OCI-LY3 (cell line): ENCODE measurements around the gene PKP4.

Source experiments
- H2AFZ ChIP-seq: fragments of 200-600, 300-600 bp; shearing (Covaris generic); 2 replicates; pipeline ENCODE4 v1.6.0; 2014; ENCODE audit warnings: antibody characterized with exemption, low read depth, low read length
- H3K27ac ChIP-seq: fragments of 200-600, 300-600 bp; sonication (generic); 2 replicates; pipeline ENCODE4 v1.5.1; 2014; ENCODE audit warnings: mild to moderate bottlenecking, low read length, moderate library complexity, mixed read lengths
- H3K27me3 ChIP-seq: fragments of 200-600, 300-600 bp; sonication (generic); 2 replicates; pipeline ENCODE4 v1.6.1; 2014; ENCODE audit warnings: low read depth, low read length, mixed read lengths
- H3K36me3 ChIP-seq: fragments of 200-600, 300-600 bp; sonication (generic); replicated peaks from 2 replicates; pipeline ENCODE3; 2014; ENCODE audit warnings: low read depth, low read length, mixed read lengths
- H3K4me1 ChIP-seq: fragments of 300-600, 200-600 bp; sonication (generic); 2 replicates; pipeline ENCODE4 v1.6.1; 2014; ENCODE audit warnings: low read length, mixed read lengths
- H3K4me2 ChIP-seq: fragments of 200-600, 300-600 bp; sonication (generic); 2 replicates; pipeline ENCODE4 v1.6.1; 2014; ENCODE audit warnings: low read length, mixed read lengths
- H3K4me3 ChIP-seq: fragments of 300-600, 200-600 bp; sonication (generic); 2 replicates; pipeline ENCODE4 v1.5.1; 2014; ENCODE audit warnings: antibody characterized with exemption, mild to moderate bottlenecking, low read length, moderate library complexity
- H3K79me2 ChIP-seq: fragments of 300-600, 200-600 bp; shearing (Covaris generic); 2 replicates; pipeline ENCODE4 v1.6.1; 2014; ENCODE audit warnings: mild to moderate bottlenecking, low read length, mixed read lengths
- H3K9ac ChIP-seq: fragments of 300-600, 200-600 bp; shearing (Covaris generic); 2 replicates; pipeline ENCODE4 v1.6.0; 2014; ENCODE audit warnings: mild to moderate bottlenecking, low read length, moderate library complexity
- H3K9me3 ChIP-seq: fragments of 200-600, 300-600 bp; shearing (Covaris generic); 2 replicates; pipeline ENCODE4 v1.6.1; 2014; ENCODE audit warnings: low read length, mixed read lengths; ENCODE audit not compliant: insufficient read depth
- H4K20me1 ChIP-seq: fragments of 200-600, 300-600 bp; sonication (generic); 2 replicates; pipeline ENCODE4 v1.6.1; 2016; ENCODE audit warnings: low read length, mixed read lengths; ENCODE audit not compliant: insufficient read depth
- CTCF ChIP-seq: fragments of 200-600, 300-600 bp; sonication (generic); IDR thresholded peaks from 2 replicates; pipeline ENCODE4 v1.5.1; 2014; ENCODE audit warnings: antibody characterized with exemption, low read length, low read depth
- EZH2phosphoT487 ChIP-seq: fragments of 200-600 bp; shearing (Covaris generic); IDR thresholded peaks from 2 replicates; pipeline ENCODE4 v1.6.1; 2018; ENCODE audit warnings: antibody characterized with exemption, mixed run types, low read depth

PKP4 gene

GRCh38 chr2:158501301-158501700, 44.5 kb downstream of the PKP4 start:
- peaks cover 9% of the 10 kb centered on the region for H3K79me2 ChIP-seq
- no peak overlapping the region for H3K4me2 ChIP-seq
- peaks cover 8% of the 10 kb centered on the region for H4K20me1 ChIP-seq
- no peaks in the 10 kb centered on the region for H3K36me3 ChIP-seq
- H3K9ac ChIP-seq = no peak overlapping the region
- H3K27ac ChIP-seq = no peak overlapping the region
- H3K9me3 ChIP-seq = no peaks in the 10 kb centered on the region
- H3K27me3 ChIP-seq = no peaks in the 10 kb centered on the region
- no peak overlapping the region for H2AFZ ChIP-seq
- H3K4me1 ChIP-seq = no peaks in the 10 kb centered on the region
- H3K4me3 ChIP-seq = no peak overlapping the region
- TF ChIP-seq CTCF (no peak), EZH2phosphoT487 (no peak)

DNA sequence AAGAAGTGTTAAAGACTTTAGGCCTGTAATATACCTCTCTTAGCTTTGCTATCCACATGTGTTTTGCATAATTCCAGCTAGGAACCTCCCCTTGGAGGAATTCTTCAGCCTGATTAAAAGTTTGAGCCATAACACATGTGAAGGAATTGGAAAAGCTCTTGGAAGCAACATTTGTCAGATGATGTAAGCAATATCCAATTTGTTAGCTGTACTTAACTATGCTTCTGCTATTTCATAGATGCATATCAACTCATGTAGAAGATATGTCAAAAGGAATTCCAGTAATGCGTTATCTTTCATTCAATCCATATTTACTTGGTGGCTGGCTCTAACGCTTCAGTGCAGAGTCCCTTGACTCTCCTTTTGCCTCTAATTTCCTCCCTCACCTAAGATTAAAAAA, 46.2 kb downstream of the PKP4 start:
- Histone ChIP-seq H3K27me3 (no peaks in the 10 kb centered on the region), H3K79me2 (peaks cover 21% of the 10 kb centered on the region), H3K9me3 (no peaks in the 10 kb centered on the region), H3K4me1 (peaks cover 13% of the 10 kb centered on the region), H3K27ac (no peak overlapping the region), H3K4me3 (no peak overlapping the region), H4K20me1 (peaks cover 5% of the 10 kb centered on the region; the same call in 1 of the 2 replicates), H3K36me3 (no peaks in the 10 kb centered on the region), H3K9ac (no peak overlapping the region), H3K4me2 (no peak overlapping the region), H2AFZ (no peak overlapping the region)
- no peak for TF ChIP-seq CTCF
- TF ChIP-seq EZH2phosphoT487 = no peak

- TF ChIP-seq EZH2phosphoT487 (no peak), CTCF (no peak)
- Histone ChIP-seq H3K9me3 (no peaks in the 10 kb centered on the region), H3K9ac (no peak overlapping the region), H4K20me1 (peaks cover 5% of the 10 kb centered on the region; the same call in 1 of the 2 replicates), H3K4me1 (peaks cover 13% of the 10 kb centered on the region), H3K4me2 (no peak overlapping the region), H3K27me3 (no peaks in the 10 kb centered on the region), H3K4me3 (no peak overlapping the region), H3K79me2 (peaks cover 21% of the 10 kb centered on the region), H3K36me3 (no peaks in the 10 kb centered on the region), H2AFZ (no peak overlapping the region), H3K27ac (no peak overlapping the region)
Observed at GRCh38 chr2:158504088-158504487, 47.3 kb downstream of the PKP4 start.

DNA sequence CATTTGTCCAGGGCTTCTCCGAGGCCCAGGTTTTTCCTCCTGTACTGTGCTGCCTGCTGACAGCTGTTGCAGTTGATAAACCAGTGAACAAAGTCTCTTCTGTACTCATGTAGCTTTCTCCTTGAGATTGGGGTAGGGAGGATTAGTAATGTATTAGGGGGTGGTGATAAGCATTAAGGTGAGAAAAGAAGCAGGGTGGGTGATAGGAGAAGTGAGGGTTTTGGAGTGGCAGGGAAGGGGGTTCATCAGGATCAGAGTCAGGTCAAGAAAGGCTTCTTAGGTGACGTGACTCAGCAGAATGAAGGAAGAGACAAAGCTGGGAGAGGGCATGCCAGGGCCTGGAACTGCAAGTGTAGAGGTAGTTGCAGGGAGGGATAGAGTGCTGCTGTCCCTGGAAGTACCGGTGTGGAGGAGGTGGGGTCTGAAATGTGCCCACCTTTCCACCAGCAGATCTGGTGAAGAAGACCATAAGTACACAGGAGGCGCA, 48.7 kb downstream of the PKP4 start:
- H3K36me3 ChIP-seq = no peaks in the 10 kb centered on the region
- H3K27me3 ChIP-seq = no peaks in the 10 kb centered on the region
- no peaks in the 10 kb centered on the region for H3K9me3 ChIP-seq
- H3K79me2 ChIP-seq = peaks cover 23% of the 10 kb centered on the region
- TF ChIP-seq CTCF (no peak), EZH2phosphoT487 (no peak)
- H4K20me1 ChIP-seq = peaks cover 9% of the 10 kb centered on the region; the same call in 1 of the 2 replicates
- H3K4me1 ChIP-seq = peaks cover 13% of the 10 kb centered on the region
- no peak overlapping the region for H3K4me3 ChIP-seq
- H3K4me2 ChIP-seq = no peak overlapping the region
- no peak overlapping the region for H2AFZ ChIP-seq
- H3K9ac ChIP-seq = no peak overlapping the region
- H3K27ac ChIP-seq = no peak overlapping the region
